SK-N-SH (cell line): ENCODE results near the gene ZFP62.

Source experiments
- CTCF ChIP-seq: fragments of 200-600 bp; sonication (generic); IDR thresholded peaks from 2 replicates; pipeline ENCODE4 v1.6.1; 2017; ENCODE audit warnings: antibody characterized with exemption, mild to moderate bottlenecking, moderate library complexity
- FOSL2 ChIP-seq: IDR thresholded peaks from 2 replicates; pipeline ENCODE4 v1.4.0; 2012; ENCODE audit warnings: low read depth, mild to moderate bottlenecking, moderate library complexity, borderline replicate concordance
- GATA2 ChIP-seq: sonication (generic); formaldehyde crosslinking; IDR thresholded peaks from 2 replicates; pipeline ENCODE4 v1.5.0; 2020; ENCODE audit warnings: mild to moderate bottlenecking, missing genetic modification reagents
- PBX3 ChIP-seq: IDR thresholded peaks from 2 replicates; pipeline ENCODE4; 2012
- SIN3A ChIP-seq: IDR thresholded peaks from 2 replicates; pipeline ENCODE4 v1.6.1; 2012; ENCODE audit warnings: low read depth, mild to moderate bottlenecking, low read length, moderate library complexity, borderline replicate concordance
- SMC3 ChIP-seq: IDR thresholded peaks from 2 replicates; pipeline ENCODE4 v1.6.1; 2012; ENCODE audit warnings: low read depth, low read length, improper control_type of control experiment
- TCF12 ChIP-seq: IDR thresholded peaks from 2 replicates; pipeline ENCODE4 v1.4.0; 2012
- YY1 ChIP-seq: IDR thresholded peaks from 2 replicates; pipeline ENCODE4 v1.4.0; 2012; ENCODE audit warnings: low read depth, mild to moderate bottlenecking
- ZBTB33 ChIP-seq: IDR thresholded peaks from 2 replicates; pipeline ENCODE4 v1.4.0; 2012; ENCODE audit warnings: low read depth, borderline replicate concordance
- TF ChIP-seq, protein P1 (sequence below): IDR thresholded peaks from 2 replicates; pipeline ENCODE4 v1.4.0; 2012; ENCODE audit warnings: low read depth, borderline replicate concordance
- TF ChIP-seq, protein P2 (sequence below): IDR thresholded peaks from 2 replicates; pipeline ENCODE4 v1.4.0; 2012; ENCODE audit warnings: low read depth

- no peak for TF ChIP-seq CTCF
- no peak for TF ChIP-seq TCF12
- no peak for TF ChIP-seq SIN3A
- no peak for TF ChIP-seq GATA2 (CRISPR knock-in tag)
- TF ChIP-seq SMC3: no peak
- TF ChIP-seq, protein P1, sequence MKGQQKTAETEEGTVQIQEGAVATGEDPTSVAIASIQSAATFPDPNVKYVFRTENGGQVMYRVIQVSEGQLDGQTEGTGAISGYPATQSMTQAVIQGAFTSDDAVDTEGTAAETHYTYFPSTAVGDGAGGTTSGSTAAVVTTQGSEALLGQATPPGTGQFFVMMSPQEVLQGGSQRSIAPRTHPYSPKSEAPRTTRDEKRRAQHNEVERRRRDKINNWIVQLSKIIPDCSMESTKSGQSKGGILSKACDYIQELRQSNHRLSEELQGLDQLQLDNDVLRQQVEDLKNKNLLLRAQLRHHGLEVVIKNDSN: no peak
- TF ChIP-seq PBX3: no peak
- TF ChIP-seq ZBTB33: no peak
- no peak for TF ChIP-seq YY1
- TF ChIP-seq, protein P2, sequence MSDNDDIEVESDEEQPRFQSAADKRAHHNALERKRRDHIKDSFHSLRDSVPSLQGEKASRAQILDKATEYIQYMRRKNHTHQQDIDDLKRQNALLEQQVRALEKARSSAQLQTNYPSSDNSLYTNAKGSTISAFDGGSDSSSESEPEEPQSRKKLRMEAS: no peak
- no peak for TF ChIP-seq FOSL2
Measured at GRCh38 chr5:180910735-180911134, 49.7 kb upstream of the ZFP62 start.
